Activated T-helper 17 cell treated with anti-CD3 and anti-CD28 coated beads, Interleukin-2, amount 50 U/mL, for 72 hours (primary cell): ENCODE data around the gene PARN. TPM values are rescaled to one million over a fixed set of nuclear protein-coding genes. Genes with fewer than 3 reads are reported as not detected.
"Not testable (repeated sequence)": the region's sequence is repeated elsewhere in the genome, so short reads cannot be mapped to it uniquely, and the experiment has no call there.

Experiments
- ATAC-seq: fragments of 150-1000 bp; cut with Tn5 transposase; replicated peaks from 2 replicates; pipeline ENCODE4 v1.10.0; 2021; ENCODE audit warnings: mild to moderate bottlenecking, moderate library complexity
- H3K27ac Mint-ChIP-seq: one replicate; pipeline ENCODE4 v1.8.0; 2022; ENCODE audit warnings: mixed read lengths
- H3K27me3 Mint-ChIP-seq: one replicate; pipeline ENCODE4 v1.8.0; 2022; ENCODE audit warnings: mixed read lengths
- H3K36me3 Mint-ChIP-seq: one replicate; pipeline ENCODE4 v1.8.0; 2022; ENCODE audit warnings: low read depth, mild to moderate bottlenecking, mixed read lengths
- H3K4me1 Mint-ChIP-seq: one replicate; pipeline ENCODE4 v1.8.0; 2022; ENCODE audit warnings: mixed read lengths
- H3K4me3 Mint-ChIP-seq: one replicate; pipeline ENCODE4 v1.8.0; 2022; ENCODE audit warnings: mild to moderate bottlenecking, mixed read lengths
- H3K9me3 Mint-ChIP-seq: one replicate; pipeline ENCODE4 v1.8.0; 2022; ENCODE audit warnings: mixed read lengths
- total RNA-seq, 2 donors: library from RNA; stranded (reverse); gene quantifications; one replicate each; pipeline ENCODE4 v1.2.3, GENCODE V29; 2022

Gene PARN
- total RNA-seq, 2 donors from 2014 or later = 28.0 to 46.3 TPM

DNA sequence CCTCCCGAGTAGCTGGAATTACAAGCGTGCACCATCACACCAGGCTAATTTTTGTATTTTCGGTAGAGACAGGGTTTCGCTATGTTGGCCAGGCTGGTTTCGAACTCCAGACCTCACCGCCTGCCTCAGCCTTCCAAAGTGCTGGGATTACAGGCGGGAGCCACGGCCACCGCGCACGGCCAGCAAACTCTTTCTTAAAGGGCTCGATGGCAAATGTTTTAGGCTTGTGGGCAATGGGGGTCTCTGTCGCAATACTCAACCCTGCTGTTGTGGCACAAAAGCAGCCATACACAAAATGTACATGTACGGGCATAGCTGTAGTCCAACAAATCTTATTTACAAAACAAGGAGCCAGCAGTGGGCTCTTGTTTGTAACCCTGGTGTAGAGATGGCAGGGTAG is 18.4 kb downstream of the PARN start:
- Mint-ChIP-seq H3K27ac (no peak overlapping the region), H3K27me3 (no peaks in the 10 kb centered on the region), H3K9me3 (no peaks in the 10 kb centered on the region), H3K4me1 (no peaks in the 10 kb centered on the region), H3K36me3 (peaks cover 96% of the 10 kb centered on the region), H3K4me3 (no peak overlapping the region)
- ATAC-seq = no peak

DNA sequence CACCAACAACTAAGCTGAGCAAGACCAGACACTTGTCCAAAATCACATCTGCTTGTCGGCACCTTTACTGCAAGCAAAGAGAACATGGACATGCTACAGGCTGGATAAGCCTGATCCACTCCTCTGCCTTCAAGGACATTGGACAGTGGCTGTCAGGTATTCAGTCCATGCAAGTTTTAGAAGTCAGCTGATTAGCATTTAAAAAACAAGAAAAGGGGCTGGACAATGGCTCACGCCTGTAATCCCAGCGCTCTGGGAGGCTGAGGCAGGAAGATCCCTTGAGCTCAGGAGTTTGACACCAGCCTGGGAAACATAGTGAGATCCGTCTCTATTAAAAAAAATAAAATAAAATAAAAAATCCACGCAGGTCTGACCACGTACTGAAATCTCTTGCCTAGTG is 20.3 kb downstream of the PARN start:
- Mint-ChIP-seq H3K9me3 (no peaks in the 10 kb centered on the region), H3K4me1 (no peaks in the 10 kb centered on the region), H3K27ac (no peak overlapping the region), H3K27me3 (no peaks in the 10 kb centered on the region), H3K4me3 (no peak overlapping the region), H3K36me3 (peaks cover 93% of the 10 kb centered on the region)
- ATAC-seq = no peak

DNA sequence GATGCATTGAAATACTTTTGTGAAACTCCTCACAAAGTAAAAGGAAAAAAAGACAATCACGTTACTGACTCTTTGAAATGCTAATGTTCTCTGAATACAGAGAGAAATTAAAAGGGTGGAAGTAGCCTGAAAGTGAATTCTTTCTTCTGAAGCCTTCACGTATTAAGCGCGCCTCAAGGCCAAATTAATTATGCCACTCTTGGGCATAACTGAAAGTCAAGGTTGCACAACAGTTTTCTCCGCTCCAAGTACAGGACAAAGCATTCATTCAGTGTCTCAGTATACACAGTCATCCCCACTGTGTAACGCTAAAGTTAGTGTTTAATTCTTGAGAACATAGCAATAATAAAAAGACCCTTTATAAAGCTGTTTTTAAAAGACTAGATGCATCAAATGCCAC is 21.5 kb downstream of the PARN start:
- Mint-ChIP-seq H3K4me1 (no peaks in the 10 kb centered on the region), H3K27ac (no peak overlapping the region), H3K27me3 (no peaks in the 10 kb centered on the region)

DNA sequence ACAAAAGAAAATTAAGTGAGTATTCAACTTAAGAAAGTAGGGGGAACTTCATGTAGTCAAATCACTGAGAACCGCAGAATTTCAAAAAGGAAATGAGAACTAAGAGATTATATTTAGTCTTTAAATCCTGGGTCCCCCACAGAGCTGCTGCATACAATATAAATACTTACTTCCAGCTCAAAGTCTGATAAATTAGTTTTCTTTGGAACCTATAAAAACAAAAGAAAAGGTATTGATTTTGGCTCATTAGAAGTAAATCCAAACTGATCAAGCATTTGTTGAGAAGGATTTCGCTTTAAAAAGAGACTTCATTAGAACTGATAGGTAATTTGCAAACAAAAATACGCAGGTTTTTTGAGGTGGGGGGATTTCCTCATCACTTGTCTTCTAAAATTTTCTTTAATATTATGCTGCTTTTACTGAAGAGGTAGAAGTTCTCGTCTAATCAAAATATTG is 21.9 kb downstream of the PARN start:
- Mint-ChIP-seq H3K27me3 (no peaks in the 10 kb centered on the region), H3K36me3 (peaks cover 91% of the 10 kb centered on the region), H3K27ac (no peak overlapping the region), H3K4me3 (no peak overlapping the region), H3K4me1 (no peaks in the 10 kb centered on the region), H3K9me3 (no peaks in the 10 kb centered on the region)
- no peak for ATAC-seq

More for the DNA sequence above, 21.5 kb downstream of the PARN start:
- Mint-ChIP-seq H3K4me3 (no peak overlapping the region), H3K36me3 (peaks cover 91% of the 10 kb centered on the region), H3K9me3 (no peaks in the 10 kb centered on the region)
- ATAC-seq = no peak

DNA sequence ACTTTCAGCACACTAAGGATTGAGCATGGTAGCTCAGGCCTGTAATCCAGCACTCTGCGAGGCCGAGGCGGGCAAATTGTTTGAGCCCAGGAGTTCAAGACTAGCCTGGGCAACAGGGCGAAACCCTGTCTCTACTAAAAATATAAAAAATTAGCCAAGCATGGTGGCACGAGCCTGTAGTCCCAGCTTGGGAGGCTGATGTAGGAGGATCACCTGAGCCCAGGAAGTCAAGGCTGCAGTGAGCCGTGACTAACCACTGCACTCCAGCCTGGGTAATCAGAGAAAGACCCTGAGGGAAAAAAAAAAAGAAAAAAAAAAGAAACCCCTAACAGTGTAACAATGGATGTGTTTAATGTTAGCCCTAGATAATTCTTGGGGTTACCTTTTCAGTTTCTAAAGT is 24.0 kb downstream of the PARN start:
- H3K4me3 Mint-ChIP-seq = no peak overlapping the region
- no peaks in the 10 kb centered on the region for H3K27me3 Mint-ChIP-seq
- no peak for ATAC-seq
- H3K4me1 Mint-ChIP-seq = no peaks in the 10 kb centered on the region
- H3K36me3 Mint-ChIP-seq = peaks cover 94% of the 10 kb centered on the region
- H3K27ac Mint-ChIP-seq = no peak overlapping the region
- no peaks in the 10 kb centered on the region for H3K9me3 Mint-ChIP-seq

DNA sequence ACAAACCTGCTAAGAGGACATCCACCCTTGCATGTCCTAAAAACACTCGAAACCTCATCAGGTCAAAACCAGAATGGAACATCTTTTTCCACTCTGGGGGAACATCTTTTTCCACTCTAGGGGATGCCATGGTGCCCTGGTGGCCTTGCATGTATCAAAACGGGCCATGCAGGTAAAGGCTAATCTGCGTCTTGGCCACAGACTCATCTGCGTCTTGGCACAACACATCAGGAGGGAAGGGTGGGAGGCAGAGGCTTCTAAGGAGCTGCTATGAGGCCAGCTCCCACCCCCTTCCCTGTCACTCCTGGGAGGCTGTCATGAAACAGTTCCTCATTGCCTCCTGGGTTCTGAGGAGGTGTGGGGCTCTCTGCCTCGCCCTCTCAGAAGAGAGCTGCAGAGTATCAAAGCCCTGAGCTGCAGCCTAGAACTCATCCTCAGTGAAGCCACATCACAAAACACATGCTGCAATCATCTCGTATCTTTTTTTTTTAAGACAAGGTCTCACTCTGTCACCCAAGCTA is 27.6 kb downstream of the PARN start:
- Mint-ChIP-seq H3K36me3 (peaks cover 94% of the 10 kb centered on the region), H3K4me1 (no peaks in the 10 kb centered on the region), H3K4me3 (no peak overlapping the region), H3K27me3 (no peaks in the 10 kb centered on the region), H3K27ac (no peak overlapping the region), H3K9me3 (no peaks in the 10 kb centered on the region)
- ATAC-seq = no peak

DNA sequence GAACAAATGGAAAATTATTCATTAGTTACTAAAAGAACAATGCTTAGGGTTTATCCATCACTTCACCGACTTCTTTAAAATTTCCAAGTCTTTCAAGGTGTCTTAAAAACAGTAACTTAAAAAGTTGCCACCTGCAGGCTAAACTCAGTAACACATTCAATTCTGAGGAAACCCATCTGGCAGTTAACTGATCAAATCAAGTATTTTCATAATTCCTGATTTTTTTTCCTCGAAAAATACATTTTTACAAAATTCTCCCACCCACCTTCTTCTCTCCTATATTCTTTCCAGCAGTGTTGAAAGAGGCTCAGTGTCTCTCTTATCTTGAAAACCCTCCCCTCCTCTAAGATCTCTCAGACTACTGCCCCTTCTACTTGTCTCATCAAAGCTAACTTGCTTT is 29.9 kb downstream of the PARN start:
- Mint-ChIP-seq H3K4me1 (no peaks in the 10 kb centered on the region), H3K36me3 (peaks cover 92% of the 10 kb centered on the region), H3K4me3 (no peak overlapping the region), H3K27ac (no peak overlapping the region), H3K27me3 (no peaks in the 10 kb centered on the region), H3K9me3 (no peaks in the 10 kb centered on the region)
- no peak for ATAC-seq

DNA sequence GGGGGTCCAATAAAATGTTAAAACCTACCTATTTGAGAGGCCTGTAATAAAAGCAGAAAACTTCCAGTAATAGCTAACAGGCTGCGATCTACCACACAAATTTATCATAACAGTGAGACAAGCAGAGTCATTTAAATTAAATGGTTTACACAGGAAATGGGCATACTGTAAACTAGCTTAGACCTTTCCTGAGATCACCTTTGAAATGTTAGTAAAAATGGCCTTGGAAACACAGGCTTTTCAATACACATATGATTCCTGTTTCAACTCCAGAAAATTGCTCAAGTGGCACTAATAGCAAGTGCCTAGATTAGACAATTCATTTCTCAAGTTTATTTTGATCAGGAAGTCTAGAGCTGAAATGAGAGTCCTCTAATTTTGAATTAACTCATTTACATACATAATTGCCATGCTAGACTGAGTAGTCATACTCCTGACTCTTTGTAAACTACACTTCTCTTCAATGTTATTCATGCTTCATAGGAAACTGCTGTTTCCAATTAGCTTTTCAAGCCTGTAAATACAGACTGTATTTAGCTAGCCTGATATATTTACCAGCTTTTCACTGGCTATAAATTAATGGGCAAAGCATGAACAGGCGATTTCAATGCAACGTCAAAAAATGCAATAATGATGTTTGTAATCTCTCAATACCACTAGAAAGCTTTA is 43.3 kb downstream of the PARN start:
- no peak for ATAC-seq
- H3K27ac Mint-ChIP-seq = no peak overlapping the region
- H3K27me3 Mint-ChIP-seq = no peaks in the 10 kb centered on the region
- H3K9me3 Mint-ChIP-seq = no peaks in the 10 kb centered on the region
- H3K4me1 Mint-ChIP-seq = no peaks in the 10 kb centered on the region
- H3K36me3 Mint-ChIP-seq = peaks cover 99% of the 10 kb centered on the region
- H3K4me3 Mint-ChIP-seq = no peak overlapping the region

DNA sequence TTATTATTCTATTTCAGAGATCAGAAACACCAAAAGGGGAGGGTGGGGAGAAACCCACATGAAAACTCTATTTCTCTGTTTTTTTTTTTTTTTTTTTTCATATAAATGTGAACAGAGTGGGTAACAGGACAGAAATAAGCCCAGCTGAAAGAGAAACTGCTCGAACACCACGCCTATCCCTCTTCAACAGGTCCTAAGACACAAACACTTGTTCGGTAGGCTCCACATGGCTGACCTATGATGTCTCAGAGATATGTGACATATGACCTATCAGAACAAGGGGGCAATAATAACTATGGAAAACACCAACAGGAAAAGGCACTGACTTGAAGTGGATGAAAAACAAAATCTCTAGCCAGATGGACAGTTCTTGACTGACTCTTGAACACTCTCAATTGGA is 44.8 kb downstream of the PARN start:
- Mint-ChIP-seq H3K36me3 (peaks cover 99% of the 10 kb centered on the region), H3K27ac (no peak overlapping the region), H3K9me3 (no peaks in the 10 kb centered on the region), H3K4me3 (no peak overlapping the region), H3K4me1 (no peaks in the 10 kb centered on the region), H3K27me3 (no peaks in the 10 kb centered on the region)
- no peak for ATAC-seq

DNA sequence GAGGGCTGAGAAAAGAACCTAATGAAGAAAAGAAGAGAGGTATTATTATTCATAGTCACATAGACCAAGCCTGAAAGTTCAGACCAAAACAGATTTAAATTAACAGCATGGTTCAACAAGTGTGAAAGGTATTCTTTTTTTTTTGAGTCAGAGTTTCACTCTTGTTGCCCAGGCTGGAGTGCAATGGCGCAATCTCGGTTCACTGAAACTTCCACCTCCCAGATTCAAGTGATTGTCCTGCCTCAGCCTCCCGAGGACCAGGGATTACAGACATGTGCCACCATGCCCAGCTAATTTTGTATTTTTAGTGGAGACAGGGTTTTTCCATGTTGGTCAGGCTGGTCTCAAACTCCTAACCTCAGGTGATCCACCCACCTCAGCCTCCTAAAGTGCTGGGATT is 49.1 kb downstream of the PARN start:
- H3K4me3 Mint-ChIP-seq, H3K4me1 Mint-ChIP-seq, H3K27ac Mint-ChIP-seq, H3K9me3 Mint-ChIP-seq, H3K27me3 Mint-ChIP-seq, ATAC-seq: not testable (repeated sequence)
- H3K36me3 Mint-ChIP-seq = peaks cover 99% of the 10 kb centered on the region

DNA sequence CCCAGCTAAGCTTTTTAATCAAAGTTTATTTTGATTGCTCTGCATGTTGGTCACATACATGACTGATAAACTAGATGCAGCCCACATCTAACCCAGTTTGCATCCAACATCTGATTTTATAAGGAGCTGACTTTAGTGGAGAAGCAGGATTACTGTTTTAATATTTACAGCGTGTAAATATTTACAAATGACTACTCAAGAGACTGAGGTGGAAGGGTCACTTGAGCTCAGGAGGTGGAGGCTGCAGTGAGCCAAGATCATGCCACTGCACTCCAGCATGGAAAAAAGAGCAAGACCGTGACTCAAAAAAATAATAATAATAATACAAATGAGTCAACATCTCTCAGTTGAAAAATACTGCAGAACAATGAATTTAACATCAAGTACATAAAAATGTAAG is 50.8 kb downstream of the PARN start:
- Mint-ChIP-seq H3K36me3 (peaks cover 100% of the 10 kb centered on the region), H3K27ac (no peak overlapping the region), H3K27me3 (no peaks in the 10 kb centered on the region), H3K9me3 (no peaks in the 10 kb centered on the region), H3K4me1 (no peaks in the 10 kb centered on the region), H3K4me3 (no peak overlapping the region)
- ATAC-seq = no peak

DNA sequence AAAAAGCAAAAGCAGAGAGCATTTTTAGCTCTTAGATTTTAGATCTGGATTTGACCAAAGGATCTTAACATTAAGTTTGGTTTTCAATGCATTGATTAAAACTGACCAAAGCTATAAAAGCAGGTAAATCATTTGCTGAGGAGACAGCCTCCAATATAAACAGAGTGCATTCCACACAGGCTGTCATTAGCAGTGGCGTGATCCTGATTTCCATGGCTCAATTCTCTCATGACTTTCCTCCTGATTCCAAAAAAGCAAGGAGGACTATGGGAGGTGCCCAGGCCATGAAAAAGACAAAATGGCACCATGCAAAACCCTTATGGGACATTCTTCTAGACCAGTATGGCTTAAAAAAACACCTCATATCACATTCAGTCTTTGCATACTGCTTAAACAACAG is 53.5 kb downstream of the PARN start:
- Mint-ChIP-seq H3K9me3 (no peaks in the 10 kb centered on the region), H3K27ac (no peak overlapping the region), H3K4me1 (no peaks in the 10 kb centered on the region), H3K36me3 (peaks cover 97% of the 10 kb centered on the region), H3K4me3 (no peak overlapping the region), H3K27me3 (no peaks in the 10 kb centered on the region)
- no peak for ATAC-seq

DNA sequence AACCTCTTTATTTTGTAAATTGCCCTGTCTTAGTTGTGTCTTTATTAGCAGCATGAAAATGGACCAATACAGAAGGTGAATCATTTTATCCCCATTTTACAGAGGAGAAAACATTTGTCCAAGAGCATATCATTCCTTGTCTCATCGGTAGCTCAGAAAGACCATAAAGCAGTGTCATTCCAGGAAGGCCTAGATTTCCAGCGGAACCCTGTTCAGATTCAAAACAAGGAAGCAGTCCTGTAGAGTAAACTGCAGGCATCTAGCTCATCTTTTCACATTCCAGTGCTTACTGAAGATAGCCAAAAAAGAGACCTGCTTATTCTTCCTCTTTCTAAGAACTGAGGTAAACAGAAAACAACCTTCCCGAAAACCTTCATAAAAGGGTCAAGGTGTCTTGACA is 54.0 kb downstream of the PARN start:
- no peak overlapping the region for H3K27ac Mint-ChIP-seq
- no peak overlapping the region for H3K4me3 Mint-ChIP-seq

DNA sequence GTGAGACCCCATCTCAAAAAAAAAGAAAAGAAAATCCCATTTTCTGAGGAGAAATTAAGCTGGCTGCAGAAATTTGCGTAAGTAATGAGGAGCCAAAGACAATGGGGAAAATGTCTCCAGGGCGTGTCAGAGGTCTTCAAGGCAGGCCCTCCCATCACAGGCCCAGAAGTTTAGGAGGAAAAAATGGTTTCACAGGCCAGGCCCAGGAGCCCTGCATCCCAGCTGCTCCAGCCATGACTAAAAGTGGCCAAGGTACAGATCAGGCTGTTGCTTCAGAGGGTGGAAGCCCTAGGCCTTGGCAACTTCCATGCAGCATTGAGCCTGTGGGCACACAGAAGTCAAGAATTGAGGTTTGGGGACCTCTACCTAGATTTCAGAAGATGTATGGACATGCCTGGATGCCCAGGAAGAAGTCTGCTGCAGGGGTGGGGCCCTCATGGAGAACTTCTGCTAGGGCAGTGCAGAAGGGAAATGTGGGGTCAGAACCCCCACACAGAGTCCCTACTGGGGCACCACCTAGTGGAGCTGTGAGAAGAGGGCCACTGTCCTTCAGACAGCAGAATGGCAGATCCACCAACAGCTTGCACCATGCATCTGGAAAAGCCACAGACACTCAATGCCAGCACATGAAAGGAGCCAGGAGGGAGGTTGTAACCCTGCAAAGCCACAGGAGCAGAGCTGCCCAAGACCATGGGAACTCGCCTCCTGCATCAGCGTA is 55.2 kb downstream of the PARN start:
- H3K36me3 Mint-ChIP-seq = peaks cover 85% of the 10 kb centered on the region

More for the DNA sequence above, 54.0 kb downstream of the PARN start:
- Mint-ChIP-seq H3K27me3 (no peaks in the 10 kb centered on the region), H3K4me1 (no peaks in the 10 kb centered on the region), H3K36me3 (peaks cover 97% of the 10 kb centered on the region), H3K9me3 (no peaks in the 10 kb centered on the region)
- ATAC-seq = no peak

DNA sequence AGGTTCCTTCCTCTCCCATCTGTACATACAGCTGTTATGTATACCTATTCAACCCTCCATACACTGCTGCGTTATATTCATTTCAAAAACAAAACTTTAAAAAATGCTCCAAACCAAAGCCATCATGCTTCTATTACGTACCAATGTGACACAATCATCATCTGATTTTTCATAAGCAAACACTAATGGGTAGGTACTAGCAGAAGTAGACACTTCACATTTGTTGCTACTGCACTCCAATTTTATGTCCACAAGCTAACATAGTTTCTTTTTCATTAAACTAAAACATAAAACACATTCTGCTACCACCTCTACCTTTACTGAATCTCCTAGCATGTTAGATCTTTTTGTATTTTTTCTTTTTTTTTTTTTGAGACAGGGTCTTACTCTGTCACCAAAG is 57.5 kb downstream of the PARN start:
- no peaks in the 10 kb centered on the region for H3K27me3 Mint-ChIP-seq
- peaks cover 75% of the 10 kb centered on the region for H3K36me3 Mint-ChIP-seq
- H3K9me3 Mint-ChIP-seq = no peaks in the 10 kb centered on the region
- no peak overlapping the region for H3K27ac Mint-ChIP-seq
- H3K4me3 Mint-ChIP-seq = no peak overlapping the region
- no peak for ATAC-seq
- no peaks in the 10 kb centered on the region for H3K4me1 Mint-ChIP-seq

More for the DNA sequence above, 55.2 kb downstream of the PARN start:
- H3K27me3 Mint-ChIP-seq, H3K9me3 Mint-ChIP-seq, H3K27ac Mint-ChIP-seq, ATAC-seq, H3K4me1 Mint-ChIP-seq, H3K4me3 Mint-ChIP-seq: not testable (repeated sequence)
